ENCODE results near the gene KIF16B.
A peak's percentile ranks its signal among the peaks of the same experiment; 100 is the strongest.
"Not testable (repeated sequence)": the region's sequence is repeated elsewhere in the genome, so short reads cannot be mapped to it uniquely, and the experiment has no call there.

The KIF16B gene

GRCh38 chr20:16472045-16472872 is 101.0 kb downstream of the KIF16B start:
- DNase-seq: no peak

- no peak for DNase-seq
Measured at GRCh38 chr20:16469395-16469905, 103.8 kb downstream of the KIF16B start.

- no peak for DNase-seq
Measured at GRCh38 chr20:16462711-16463110, 110.5 kb downstream of the KIF16B start.

GRCh38 chr20:16459019-16459700 is 114.1 kb downstream of the KIF16B start:
- DNase-seq: no peak

- DNase-seq: no peak
Measured at GRCh38 chr20:16457514-16457913, 115.7 kb downstream of the KIF16B start.

- DNase-seq: no peak
Measured at GRCh38 chr20:16455324-16455723, 117.9 kb downstream of the KIF16B start.

DNA sequence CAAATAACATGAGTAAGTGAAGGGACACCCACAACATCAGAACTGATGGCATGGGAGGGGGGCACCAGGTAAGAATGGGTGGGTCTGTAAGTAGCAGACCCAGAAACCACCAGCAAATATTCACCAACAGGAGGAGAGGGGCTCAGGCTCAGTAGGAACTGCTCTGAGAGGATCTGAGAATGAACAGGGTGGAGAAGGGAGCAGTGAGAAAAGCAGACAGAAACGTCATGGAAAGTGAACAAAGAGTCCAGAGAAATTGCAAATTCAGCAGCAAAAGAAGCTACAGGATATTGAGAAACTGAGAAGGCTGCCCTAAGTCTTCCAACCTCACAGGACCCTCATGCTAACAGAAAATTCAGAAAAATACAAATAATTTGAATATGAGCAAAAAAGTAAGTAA is 121.3 kb downstream of the KIF16B start:
- DNase-seq: no peak

DNA sequence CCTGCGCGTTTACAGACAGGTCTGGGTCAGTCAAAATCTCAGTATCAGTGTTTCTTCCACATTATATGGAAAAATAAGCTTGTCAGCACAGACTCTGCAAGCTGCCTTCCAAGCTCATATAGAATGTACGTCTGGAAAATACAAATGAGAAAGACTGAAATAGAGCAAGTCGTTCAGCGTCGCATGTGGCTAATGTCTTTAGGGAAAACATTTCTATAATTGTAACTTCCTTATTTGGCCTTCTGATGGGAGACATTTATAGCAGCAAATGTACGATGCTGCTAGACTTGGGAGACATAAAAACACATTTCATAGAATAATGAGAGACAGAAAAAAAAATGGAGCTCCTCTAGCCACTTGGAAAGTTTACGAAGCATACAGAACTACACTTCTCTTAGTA is 122.2 kb downstream of the KIF16B start:
- no peak for DNase-seq

DNA sequence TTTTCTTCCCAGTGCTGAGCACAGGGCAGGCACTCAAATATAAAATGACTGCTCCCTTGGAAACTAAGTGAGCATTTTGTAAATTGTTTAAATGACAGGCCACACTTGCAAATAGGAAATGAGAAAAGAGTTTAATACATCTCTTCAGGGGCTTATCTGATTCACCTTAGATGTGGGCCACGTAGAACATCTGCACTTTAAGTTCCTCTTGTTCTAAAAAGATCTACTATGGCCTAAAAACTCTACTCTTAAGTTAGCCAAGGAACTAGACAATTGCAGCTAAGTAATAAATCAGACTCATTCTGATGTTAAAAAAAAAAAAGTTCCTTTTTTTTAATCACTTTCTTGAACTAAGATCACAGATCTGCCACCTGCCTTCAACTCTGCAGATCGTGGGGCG is 126.3 kb downstream of the KIF16B start:
- no peak for DNase-seq

- DNase-seq: no peak
Measured at GRCh38 chr20:16446246-16446645, 127.0 kb downstream of the KIF16B start.

DNA sequence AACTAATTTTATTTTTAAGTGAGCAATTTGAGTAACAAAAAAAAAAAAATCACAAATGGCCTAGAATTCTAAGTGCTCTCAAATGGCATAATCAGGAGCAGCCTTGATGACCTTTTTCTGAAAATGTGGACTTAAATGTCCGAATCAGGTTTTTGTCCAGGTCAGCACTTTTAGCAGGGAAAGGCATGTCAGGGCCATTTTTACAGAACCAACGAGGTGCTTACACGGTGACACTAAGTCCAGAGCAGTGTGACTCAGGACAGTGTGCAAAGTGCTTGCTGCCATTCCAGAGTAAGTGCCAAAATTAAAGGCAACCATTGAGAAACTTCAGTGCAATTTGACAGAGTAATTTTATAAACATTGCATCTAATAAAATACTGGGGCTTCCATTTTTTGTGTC is 127.8 kb downstream of the KIF16B start:
- no peak for DNase-seq

DNA sequence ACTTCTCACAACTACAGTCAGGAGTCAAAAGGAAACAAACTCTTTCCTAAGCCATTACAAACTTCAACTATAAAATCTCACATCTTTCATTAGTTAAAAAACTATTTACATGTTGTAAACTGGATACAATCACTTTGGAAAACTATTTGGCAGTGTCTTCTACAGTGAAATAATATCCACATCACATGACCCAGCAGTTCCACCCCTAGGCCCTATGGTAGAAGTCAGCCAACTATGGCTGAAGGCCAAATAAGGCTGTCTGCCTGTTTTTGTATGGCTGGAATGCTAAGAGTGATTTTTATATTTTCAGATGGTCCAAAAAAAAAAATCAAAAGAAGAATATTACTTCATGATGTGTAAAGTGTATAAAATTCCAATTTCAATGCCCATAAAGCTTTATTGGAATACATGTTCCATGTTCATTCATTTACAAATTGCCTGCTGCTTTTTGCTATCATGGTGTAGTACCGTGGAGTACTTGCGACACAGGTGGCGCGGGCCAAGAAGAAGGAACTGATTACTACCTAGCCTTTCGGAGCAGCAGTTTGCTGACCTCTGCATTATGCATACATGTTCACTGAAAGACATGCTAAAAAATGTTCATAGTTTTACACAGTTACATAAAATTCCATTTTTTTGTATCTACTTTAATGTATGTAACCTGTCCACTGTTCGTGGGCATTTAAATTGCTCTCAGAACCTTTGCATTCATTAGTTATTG is 129.0 kb downstream of the KIF16B start:
- DNase-seq: no peak

DNA sequence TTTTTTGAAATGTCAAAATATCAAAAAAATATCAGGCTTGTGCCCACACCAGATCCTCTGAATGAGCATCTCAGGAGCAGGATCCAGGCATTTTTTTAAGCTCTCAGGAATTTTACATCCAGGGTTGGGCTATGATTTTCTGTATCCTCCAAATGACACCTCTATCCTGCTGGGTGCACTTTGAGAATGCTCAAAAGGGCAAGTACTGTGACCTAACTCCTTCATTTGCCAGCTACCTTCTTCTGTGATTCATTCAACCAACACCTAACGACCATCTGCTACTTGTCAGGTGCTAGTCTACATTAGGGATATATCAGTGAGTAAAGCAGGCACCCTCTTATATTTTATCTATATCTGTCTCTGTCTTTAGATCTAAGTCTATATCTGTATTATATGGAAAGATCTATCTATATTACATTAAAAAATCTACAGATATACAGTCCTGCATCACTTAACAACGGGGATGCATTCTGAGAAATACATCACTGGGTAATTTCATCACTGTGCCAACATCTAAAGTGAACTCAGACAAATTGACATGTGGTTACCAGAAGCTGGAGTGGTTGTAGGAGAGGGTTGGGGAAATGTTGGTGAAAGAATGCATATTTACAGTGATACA is 131.6 kb downstream of the KIF16B start:
- DNase-seq: no peak

- no peak for DNase-seq
Measured at GRCh38 chr20:16440686-16441085, 132.6 kb downstream of the KIF16B start.

DNA sequence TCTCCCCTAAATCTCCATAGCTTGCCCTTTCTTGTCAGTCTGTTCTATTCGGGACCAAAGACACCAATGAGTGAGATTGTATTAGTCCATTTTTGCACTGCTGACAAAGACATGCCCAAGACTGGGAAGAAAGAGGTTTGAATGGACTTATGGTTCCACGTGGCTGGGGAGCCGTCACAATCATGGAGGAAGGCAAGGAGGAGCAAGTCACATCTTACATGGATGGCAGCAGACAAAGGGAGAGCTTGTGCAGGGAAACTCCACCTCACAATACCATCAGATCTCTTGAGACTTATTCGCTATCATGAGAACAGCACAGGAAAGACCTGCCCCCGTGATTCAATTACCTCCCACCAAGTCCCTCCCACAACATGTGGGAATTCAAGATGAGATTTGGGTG is 133.7 kb downstream of the KIF16B start:
- DNase-seq: not testable (repeated sequence)

DNA sequence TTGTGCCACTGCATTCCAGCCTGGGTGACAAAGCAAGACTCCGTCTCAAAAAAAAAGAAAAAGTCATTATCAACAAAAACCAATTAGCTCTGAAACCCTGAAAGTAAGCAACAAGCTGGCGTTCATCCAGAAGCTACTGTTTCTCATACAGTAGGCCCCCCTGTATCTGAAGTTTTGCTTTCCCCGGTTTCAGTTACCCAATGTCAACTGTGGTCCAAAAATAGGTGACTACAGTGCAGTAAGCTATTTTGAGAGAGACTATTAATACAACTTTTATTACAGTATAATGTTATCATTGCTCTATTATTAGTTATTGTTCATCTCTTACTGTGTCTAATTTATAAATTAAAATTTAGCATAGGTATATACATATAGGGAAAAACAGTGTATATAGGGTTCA is 135.1 kb downstream of the KIF16B start:
- no peak for DNase-seq

GRCh38 chr20:16437387-16437996 is 135.8 kb downstream of the KIF16B start:
- DNase-seq: no peak

DNA sequence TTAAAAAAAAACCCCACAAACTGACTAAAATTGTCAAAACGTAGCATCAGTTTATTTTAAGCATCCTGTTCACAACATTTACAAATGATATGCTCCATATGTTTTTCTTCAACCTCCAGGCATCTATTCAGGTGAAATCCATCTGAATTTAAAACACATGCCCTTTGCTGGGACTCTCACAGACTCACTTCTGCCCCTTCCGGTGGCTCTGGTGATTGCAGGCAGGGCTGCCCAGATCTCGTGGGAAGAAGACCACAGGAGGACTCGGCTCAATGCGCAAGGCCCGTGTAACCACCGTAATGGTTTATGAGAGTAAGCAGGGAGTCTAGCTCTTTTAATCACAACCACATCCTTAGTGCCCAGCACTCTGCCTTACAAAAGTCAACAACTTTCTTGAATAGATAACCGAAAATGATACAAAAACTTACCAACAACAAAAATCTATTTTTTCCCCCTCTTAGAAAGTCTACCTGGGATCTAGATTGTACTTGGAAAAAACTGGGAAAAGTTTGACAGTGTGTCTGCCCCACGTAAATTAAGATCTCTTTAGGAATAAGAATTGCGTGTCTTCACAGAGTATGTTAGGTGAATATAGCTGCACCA is 139.1 kb downstream of the KIF16B start:
- peak; percentile 24 for DNase-seq

- DNase-seq: no peak
Measured at GRCh38 chr20:16433293-16433580, 140.0 kb downstream of the KIF16B start.

DNA sequence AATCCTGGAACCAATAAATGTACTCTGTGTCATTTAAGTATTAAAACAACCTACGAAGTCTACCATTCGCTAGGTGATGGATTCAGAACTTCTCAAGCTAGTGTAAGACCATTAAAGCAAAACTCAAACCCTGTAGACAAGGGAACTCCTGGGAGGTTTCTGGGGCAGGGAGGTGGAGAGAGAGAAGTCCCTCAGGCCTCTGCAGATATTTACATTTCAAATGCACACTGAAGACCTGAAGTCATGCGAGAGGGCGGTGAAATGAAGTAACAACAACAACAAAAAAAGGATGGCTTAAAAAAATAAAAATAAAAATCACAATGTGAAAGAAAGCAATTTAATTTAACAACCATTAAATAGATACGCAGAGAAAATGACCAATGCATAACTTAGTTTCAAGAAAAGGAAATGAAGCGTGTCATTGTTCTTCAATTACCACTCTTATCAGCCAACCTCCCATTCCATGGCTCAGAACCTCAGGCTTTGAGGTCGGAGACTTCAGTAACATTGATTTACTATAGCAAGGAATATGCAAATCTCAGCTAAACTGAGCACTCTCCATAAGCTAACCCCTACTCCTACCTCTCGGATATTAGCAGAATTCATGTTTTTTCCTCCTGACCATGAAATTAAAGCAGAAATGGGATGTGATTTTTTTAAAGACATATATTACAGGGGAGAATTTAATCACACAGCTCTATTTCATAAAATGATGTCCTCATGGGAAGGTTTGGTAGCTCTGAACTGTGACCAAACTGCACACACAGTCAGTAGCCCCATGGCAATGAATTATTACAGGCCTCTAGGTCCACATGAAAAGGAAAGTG is 140.6 kb downstream of the KIF16B start:
- DNase-seq: no peak

GRCh38 chr20:16428112-16428511 is 145.1 kb downstream of the KIF16B start:
- DNase-seq: no peak

GRCh38 chr20:16427571-16427970 is 145.7 kb downstream of the KIF16B start:
- DNase-seq: no peak
